Colonic mucosa (tissue), 4 donors: ENCODE measurements around the gene MYOM3. TPM values are rescaled to one million over a fixed set of nuclear protein-coding genes. Genes with fewer than 3 reads are reported as not detected.
A peak's percentile ranks its signal among the peaks of the same experiment; 100 is the strongest.

Experiments
- DNase-seq: peaks from one replicate; pipeline ENCODE4 v3.0.0-alpha.2; 2020
- H3K27ac ChIP-seq: fragments of 200-600 bp; one replicate; pipeline ENCODE4 v1.8.0; 2021
- H3K27me3 ChIP-seq: fragments of 200-600 bp; one replicate; pipeline ENCODE4 v1.8.0; 2021
- H3K36me3 ChIP-seq: fragments of 200-600 bp; one replicate; pipeline ENCODE4 v1.8.0; 2021
- H3K4me1 ChIP-seq: fragments of 200-600 bp; one replicate; pipeline ENCODE4 v1.8.0; 2021; ENCODE audit warnings: mild to moderate bottlenecking
- H3K4me3 ChIP-seq: fragments of 200-600 bp; one replicate; pipeline ENCODE4 v1.8.0; 2021
- H3K9ac ChIP-seq, 2 donors: one replicate each; pipeline ENCODE4 v1.7.0; 2013; ENCODE audit warnings: control low read depth in 2 of 2, low read depth in 2 of 2, low read length in 2 of 2
- H3K9me3 ChIP-seq: fragments of 200-600 bp; one replicate; pipeline ENCODE4 v1.8.0; 2021
- intact Hi-C: fragments of 100-400 bp; cut with DNase I; formaldehyde crosslinking; loops from one replicate; pipeline ENCODE4 v1.14.1; 2022
- total RNA-seq, 2 donors: library from RNA; stranded (reverse); fragmentation: NEBNext Ultra II Directional in 1 of 2; extraction: Animal tissue kit (Norgen Biotek cat#: 25700) in 1 of 2; gene quantifications; one replicate each; pipeline ENCODE4 v1.2.1, GENCODE V29; 2021
- TF ChIP-seq, protein P1 (sequence below): fragments of 200-600 bp; IDR thresholded peaks from one replicate; pipeline ENCODE4 v1.8.0; 2022; ENCODE audit warnings: antibody characterized with exemption, mild to moderate bottlenecking
- donor health status: healthy.
- donor health status: DM: no; HTN: no; CAD: no.
- donor health status: DM: no; HTN: no; CAD: no.

Gene MYOM3
- 1 to 10 TPM; 1.8 to 3.3 TPM for total RNA-seq

DNA sequence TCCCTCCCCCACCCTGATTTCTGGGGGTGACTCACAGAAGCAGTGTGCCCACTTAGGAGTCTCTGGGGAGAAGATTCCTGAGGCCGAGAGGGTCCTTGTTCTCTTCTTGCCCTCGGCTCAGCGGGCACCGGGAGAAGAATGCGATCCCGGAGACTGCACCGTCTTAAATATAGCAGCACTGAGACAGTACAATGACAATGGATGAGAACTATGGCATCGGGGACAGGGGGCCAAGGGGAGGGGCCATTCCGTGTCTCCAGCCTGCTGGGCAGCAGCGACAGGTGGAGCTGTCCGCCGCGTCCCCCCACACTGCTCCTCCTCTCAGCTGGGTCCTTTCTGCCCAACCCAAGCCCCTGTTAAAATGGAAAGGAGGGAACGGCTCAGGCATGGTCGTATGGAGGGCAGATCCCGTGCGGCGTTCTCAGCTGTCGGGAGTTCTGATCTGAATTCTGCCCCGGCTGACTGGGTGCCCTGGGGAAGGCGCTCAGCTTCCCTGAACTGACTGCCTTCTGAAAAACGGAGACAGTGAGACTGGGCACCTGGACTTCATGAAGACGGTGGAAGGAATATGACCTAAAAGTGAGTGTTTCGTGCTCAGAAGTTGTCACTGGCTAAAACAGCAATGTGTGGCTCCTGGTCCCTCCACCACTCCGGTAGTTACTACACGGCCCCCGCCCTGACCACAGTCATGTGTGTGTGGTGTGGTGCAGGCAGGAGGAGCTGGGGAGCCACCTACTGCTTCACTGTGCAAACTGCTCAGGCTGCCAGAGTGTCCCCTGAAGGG lies at the start of gene MYOM3:
TSS of gene MYOM3 (minus strand) at position 140 of the 784 bp plus-strand sequence. CDS start 3,499 bp downstream, outside the sequence.
- Histone ChIP-seq H3K36me3 (no peaks in the 10 kb centered on the region), H3K9ac (no peak within 1 kb of the TSS), H3K27me3 (no peaks in the 10 kb centered on the region), H3K9me3 (no peaks in the 10 kb centered on the region), H3K27ac (no peak within 1 kb of the TSS), H3K4me1 (peaks cover 7% of the 10 kb centered on the region), H3K4me3 (no peak within 1 kb of the TSS)
- peak; percentile 73 for DNase-seq
- intact Hi-C loops = loop anchor here (5.0 kb wide), 1 partner anchor 40 kb away; no protein-coding TSS in a partner anchor
- TF ChIP-seq, protein P1, sequence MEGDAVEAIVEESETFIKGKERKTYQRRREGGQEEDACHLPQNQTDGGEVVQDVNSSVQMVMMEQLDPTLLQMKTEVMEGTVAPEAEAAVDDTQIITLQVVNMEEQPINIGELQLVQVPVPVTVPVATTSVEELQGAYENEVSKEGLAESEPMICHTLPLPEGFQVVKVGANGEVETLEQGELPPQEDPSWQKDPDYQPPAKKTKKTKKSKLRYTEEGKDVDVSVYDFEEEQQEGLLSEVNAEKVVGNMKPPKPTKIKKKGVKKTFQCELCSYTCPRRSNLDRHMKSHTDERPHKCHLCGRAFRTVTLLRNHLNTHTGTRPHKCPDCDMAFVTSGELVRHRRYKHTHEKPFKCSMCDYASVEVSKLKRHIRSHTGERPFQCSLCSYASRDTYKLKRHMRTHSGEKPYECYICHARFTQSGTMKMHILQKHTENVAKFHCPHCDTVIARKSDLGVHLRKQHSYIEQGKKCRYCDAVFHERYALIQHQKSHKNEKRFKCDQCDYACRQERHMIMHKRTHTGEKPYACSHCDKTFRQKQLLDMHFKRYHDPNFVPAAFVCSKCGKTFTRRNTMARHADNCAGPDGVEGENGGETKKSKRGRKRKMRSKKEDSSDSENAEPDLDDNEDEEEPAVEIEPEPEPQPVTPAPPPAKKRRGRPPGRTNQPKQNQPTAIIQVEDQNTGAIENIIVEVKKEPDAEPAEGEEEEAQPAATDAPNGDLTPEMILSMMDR = no peak

GRCh38 chr1:24161270-24161669 lies 49.3 kb upstream of the MYOM3 start:
- Histone ChIP-seq H3K4me3 (no peak overlapping the region), H3K36me3 (no peaks in the 10 kb centered on the region)

GRCh38 chr1:24159366-24159765 lies 47.4 kb upstream of the MYOM3 start:
- Histone ChIP-seq H3K4me1 (no peaks in the 10 kb centered on the region), H3K4me3 (no peak overlapping the region), H3K27me3 (no peaks in the 10 kb centered on the region), H3K9me3 (no peaks in the 10 kb centered on the region), H3K9ac (no peak overlapping the region), H3K27ac (no peak overlapping the region), H3K36me3 (no peaks in the 10 kb centered on the region)
- no peak for DNase-seq
- intact Hi-C loops = no loop called here
- TF ChIP-seq, protein P1 = no peak

More at GRCh38 chr1:24161270-24161669, 49.3 kb upstream of the MYOM3 start:
- TF ChIP-seq, protein P1 = no peak
- peak; percentile 71 for DNase-seq
- H3K9me3 ChIP-seq = no peaks in the 10 kb centered on the region
- H3K27ac ChIP-seq = peak overlapping the region; percentile 48
- intact Hi-C loops = no loop called here
- no peak overlapping the region for H3K9ac ChIP-seq
- H3K27me3 ChIP-seq = no peaks in the 10 kb centered on the region
- H3K4me1 ChIP-seq = no peaks in the 10 kb centered on the region

GRCh38 chr1:24157918-24158481 lies 46.1 kb upstream of the MYOM3 start:
- TF ChIP-seq, protein P1 = no peak
- Histone ChIP-seq H3K9ac (no peak overlapping the region), H3K36me3 (no peaks in the 10 kb centered on the region), H3K9me3 (no peaks in the 10 kb centered on the region), H3K27me3 (no peaks in the 10 kb centered on the region), H3K4me1 (no peaks in the 10 kb centered on the region), H3K4me3 (no peak overlapping the region), H3K27ac (no peak overlapping the region)
- no peak for DNase-seq
- intact Hi-C loops = no loop called here

DNA sequence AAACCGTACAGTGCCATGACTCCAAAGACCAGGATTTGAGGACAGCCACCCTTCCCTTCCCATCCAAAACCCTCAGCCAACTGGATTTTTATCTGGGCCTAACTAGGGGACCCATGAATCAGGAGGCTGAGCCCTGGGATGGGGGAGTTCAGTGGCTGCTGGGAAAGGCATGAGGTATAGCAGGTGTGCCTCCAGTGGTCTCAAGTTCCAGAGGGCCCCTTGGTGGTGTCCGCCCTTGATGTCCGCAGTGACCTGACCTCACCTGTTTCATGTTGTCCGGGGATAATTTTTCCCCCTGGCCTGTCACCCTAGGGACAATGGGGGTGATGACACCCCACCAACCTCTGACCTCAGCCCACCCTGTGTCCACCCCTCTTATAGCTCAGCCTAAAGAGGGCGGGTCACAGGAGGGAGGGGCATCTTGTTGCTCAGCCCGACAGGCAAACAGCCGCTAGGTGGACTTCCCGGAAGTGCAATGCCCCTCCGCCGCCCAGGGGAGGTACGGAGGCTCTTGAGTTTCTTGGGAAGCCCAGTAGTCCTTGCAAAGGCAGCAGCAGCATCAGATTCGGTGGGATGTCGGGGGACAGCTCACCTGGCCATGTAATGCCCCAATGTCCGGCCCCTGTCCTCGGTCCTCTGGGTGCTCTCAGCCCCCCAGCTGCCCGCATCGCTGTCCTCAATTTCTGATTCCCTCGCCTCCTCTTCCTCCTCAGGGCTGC lies 44.8 kb upstream of the MYOM3 start:
- H3K27ac ChIP-seq = no peak overlapping the region
- TF ChIP-seq, protein P1 = no peak
- H3K9ac ChIP-seq = no peak overlapping the region
- H3K36me3 ChIP-seq = no peaks in the 10 kb centered on the region
- DNase-seq = no peak
- no peak overlapping the region for H3K4me3 ChIP-seq
- H3K9me3 ChIP-seq = no peaks in the 10 kb centered on the region
- H3K27me3 ChIP-seq = no peaks in the 10 kb centered on the region
- intact Hi-C loops = no loop called here
- H3K4me1 ChIP-seq = no peaks in the 10 kb centered on the region
